ENCODE data around the gene BCHE.

DNA sequence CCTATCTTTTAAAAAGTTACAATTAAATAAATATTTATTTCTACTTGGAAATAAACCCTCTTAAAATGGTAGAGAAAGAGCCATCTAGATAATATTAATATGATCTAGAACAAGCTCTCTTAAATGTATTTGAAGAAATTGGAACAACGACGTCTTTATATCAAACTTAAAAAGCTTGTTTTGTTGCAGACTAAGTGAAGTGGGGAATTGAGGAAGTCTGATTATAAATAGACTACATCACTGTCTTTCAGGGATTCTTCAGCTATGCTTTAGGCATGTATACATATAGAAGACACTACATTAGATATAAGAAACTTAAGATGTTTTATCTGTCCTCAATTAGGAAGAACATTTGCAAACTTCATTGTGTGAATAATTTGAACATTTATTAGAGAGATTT, 1.8 kb downstream of the BCHE start:
- no peak for TF ChIP-seq POLR2A (IDR thresholded peaks at IDR 0.05; ENCODE audit: low read depth, low read length)
- TF ChIP-seq POLR2AphosphoS5 (IDR thresholded peaks at IDR 0.05; ENCODE audit: low read depth, low read length): no peak
